GM12865 (cell line): ENCODE measurements around the gene DUSP10.
A peak's percentile ranks its signal among the peaks of the same experiment; 100 is the strongest.

Experiments used
- DNase-seq: peaks from one replicate; pipeline ENCODE4 v3.0.0; 2010; ENCODE audit warnings: low read depth
- H3K4me3 ChIP-seq: 2 replicates; pipeline ENCODE4 v1.5.1; 2011; ENCODE audit warnings: mild to moderate bottlenecking, low read depth, low read length, control low read depth
- CTCF ChIP-seq: IDR thresholded peaks from 2 replicates; pipeline ENCODE4 v1.5.1; 2011; ENCODE audit warnings: low read length, control low read depth, low read depth, inconsistent platforms; ENCODE audit not compliant: insufficient read depth; ENCODE audit errors: missing control alignments

Gene DUSP10

GRCh38 chr1:221742555-221743415 lies 896 bp upstream of the DUSP10 start:
- H3K4me3 ChIP-seq: peak overlapping the region; percentile 87
- peak; percentile 94 for DNase-seq
- TF ChIP-seq CTCF: peak; percentile 13

GRCh38 chr1:221740993-221741702 lies 741 bp downstream of the DUSP10 start:
- TF ChIP-seq CTCF: no peak
- peak; percentile 38 for DNase-seq
- peak overlapping the region; percentile 81 for H3K4me3 ChIP-seq

GRCh38 chr1:221740369-221740992 lies 1.4 kb downstream of the DUSP10 start:
- peak overlapping the region; percentile 81 for H3K4me3 ChIP-seq
- no peak for DNase-seq
- no peak for TF ChIP-seq CTCF

- no peak for TF ChIP-seq CTCF
- no peak for DNase-seq
- H3K4me3 ChIP-seq: peak overlapping the region; percentile 81
Observed at GRCh38 chr1:221739677-221740025, 2.2 kb downstream of the DUSP10 start.

GRCh38 chr1:221739018-221739676 lies 2.7 kb downstream of the DUSP10 start:
- DNase-seq: no peak
- TF ChIP-seq CTCF: no peak
- H3K4me3 ChIP-seq: peak overlapping the region; percentile 81

- H3K4me3 ChIP-seq: 0 out of 2 replicates have a peak overlapping the region, but pooled peaks have one; percentile 26
- no peak for TF ChIP-seq CTCF
- no peak for DNase-seq
Observed at GRCh38 chr1:221736714-221737113, 5.2 kb downstream of the DUSP10 start.
